ENCODE measurements around the gene IKZF3. TPM values are rescaled to one million over a fixed set of nuclear protein-coding genes. Genes with fewer than 3 reads are reported as not detected.

The IKZF3 gene
- total and polyA plus RNA-seq, 10 of the 15 experiments (the other 5 are each of a cell fraction or from before 2014, with no cell fraction given), result 5.5 to 98.2 (median 47.6) TPM

- no peak for TF ChIP-seq E4F1 (IDR thresholded peaks at IDR 0.05; ENCODE audit: borderline replicate concordance, partially characterized antibody)
- TF ChIP-seq SMC3 (IDR thresholded peaks at IDR 0.05; ENCODE audit: borderline replicate concordance, low read length), result no peak
- TF ChIP-seq KLF5 (IDR thresholded peaks at IDR 0.05; ENCODE audit: partially characterized antibody), result no peak
- TF ChIP-seq ZNF384 (IDR thresholded peaks at IDR 0.05; ENCODE audit: borderline replicate concordance, low read depth, low read length), result no peak
- TF ChIP-seq, protein P1, sequence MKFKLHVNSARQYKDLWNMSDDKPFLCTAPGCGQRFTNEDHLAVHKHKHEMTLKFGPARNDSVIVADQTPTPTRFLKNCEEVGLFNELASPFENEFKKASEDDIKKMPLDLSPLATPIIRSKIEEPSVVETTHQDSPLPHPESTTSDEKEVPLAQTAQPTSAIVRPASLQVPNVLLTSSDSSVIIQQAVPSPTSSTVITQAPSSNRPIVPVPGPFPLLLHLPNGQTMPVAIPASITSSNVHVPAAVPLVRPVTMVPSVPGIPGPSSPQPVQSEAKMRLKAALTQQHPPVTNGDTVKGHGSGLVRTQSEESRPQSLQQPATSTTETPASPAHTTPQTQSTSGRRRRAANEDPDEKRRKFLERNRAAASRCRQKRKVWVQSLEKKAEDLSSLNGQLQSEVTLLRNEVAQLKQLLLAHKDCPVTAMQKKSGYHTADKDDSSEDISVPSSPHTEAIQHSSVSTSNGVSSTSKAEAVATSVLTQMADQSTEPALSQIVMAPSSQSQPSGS (IDR thresholded peaks at IDR 0.05; ENCODE audit: low read length), result peak; percentile 89
- TF ChIP-seq ZBTB33 (IDR thresholded peaks at IDR 0.05), result no peak; the same call in 1 of the 2 replicates
- TF ChIP-seq ZNF217 (IDR thresholded peaks at IDR 0.05), result 0 out of 2 replicates have a peak, but pooled peaks have one; percentile 25
- TF ChIP-seq, protein P2, sequence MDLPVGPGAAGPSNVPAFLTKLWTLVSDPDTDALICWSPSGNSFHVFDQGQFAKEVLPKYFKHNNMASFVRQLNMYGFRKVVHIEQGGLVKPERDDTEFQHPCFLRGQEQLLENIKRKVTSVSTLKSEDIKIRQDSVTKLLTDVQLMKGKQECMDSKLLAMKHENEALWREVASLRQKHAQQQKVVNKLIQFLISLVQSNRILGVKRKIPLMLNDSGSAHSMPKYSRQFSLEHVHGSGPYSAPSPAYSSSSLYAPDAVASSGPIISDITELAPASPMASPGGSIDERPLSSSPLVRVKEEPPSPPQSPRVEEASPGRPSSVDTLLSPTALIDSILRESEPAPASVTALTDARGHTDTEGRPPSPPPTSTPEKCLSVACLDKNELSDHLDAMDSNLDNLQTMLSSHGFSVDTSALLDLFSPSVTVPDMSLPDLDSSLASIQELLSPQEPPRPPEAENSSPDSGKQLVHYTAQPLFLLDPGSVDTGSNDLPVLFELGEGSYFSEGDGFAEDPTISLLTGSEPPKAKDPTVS (IDR thresholded peaks at IDR 0.05; ENCODE audit: low read depth, low read length), result no peak
- TF ChIP-seq TCF3 (IDR thresholded peaks at IDR 0.05; ENCODE audit: borderline replicate concordance, insufficient read depth, low read depth, low read length), result peak; percentile 9; the same call in 1 of the 2 replicates
- peak; percentile 80; the same call in 1 of the 2 replicates for TF ChIP-seq PML (IDR thresholded peaks at IDR 0.05; ENCODE audit: low read length)
- TF ChIP-seq, protein P3, sequence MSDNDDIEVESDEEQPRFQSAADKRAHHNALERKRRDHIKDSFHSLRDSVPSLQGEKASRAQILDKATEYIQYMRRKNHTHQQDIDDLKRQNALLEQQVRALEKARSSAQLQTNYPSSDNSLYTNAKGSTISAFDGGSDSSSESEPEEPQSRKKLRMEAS (IDR thresholded peaks at IDR 0.05; ENCODE audit: low read depth, low read length), result no peak
- no peak for TF ChIP-seq RCOR1 (conservative IDR thresholded peaks at IDR 0.05; ENCODE audit: low read depth, low read length)
- no peak for TF ChIP-seq FOXK2 (IDR thresholded peaks at IDR 0.05)
- TF ChIP-seq HDGF (IDR thresholded peaks at IDR 0.05), result no peak
- no peak for TF ChIP-seq KAT2A (conservative IDR thresholded peaks at IDR 0.05; ENCODE audit: control insufficient read depth, low read depth, low read length)
- TF ChIP-seq REST (IDR thresholded peaks at IDR 0.05; ENCODE audit: low read depth, low read length), result no peak
These were observed 105.9 kb downstream of the IKZF3 start (continued) for GRCh38 chr17:39757931-39758873.
